Esophagus (tissue), 2 donors: Measurements from ENCODE around the gene RNF150. TPM values are rescaled to one million over a fixed set of nuclear protein-coding genes. Genes with fewer than 3 reads are reported as not detected.

ENCODE experiments used
- H3K27ac ChIP-seq, 2 donors: one replicate each; pipeline ENCODE4 v1.5.1; 2013; ENCODE audit warnings: low read depth in 2 of 2, mild to moderate bottlenecking in 2 of 2, inconsistent platforms in 1 of 2, low read length in 1 of 2, moderate library complexity in 1 of 2
- H3K27me3 ChIP-seq, 2 donors: one replicate each; pipeline ENCODE4 v1.6.1; 2013; ENCODE audit warnings: low read length in 2 of 2, control low read depth in 1 of 2, mild to moderate bottlenecking in 1 of 2; ENCODE audit not compliant: insufficient read depth in 2 of 2, control insufficient read depth in 1 of 2
- H3K36me3 ChIP-seq, 2 donors: one replicate each; pipeline ENCODE4 v1.6.1; 2013; ENCODE audit warnings: low read length in 1 of 2; ENCODE audit not compliant: control insufficient read depth in 2 of 2, insufficient read depth in 2 of 2
- H3K4me1 ChIP-seq, 2 donors: one replicate each; pipeline ENCODE4 v1.6.1; 2013; ENCODE audit warnings: low read length in 1 of 2; ENCODE audit not compliant: control insufficient read depth in 2 of 2, insufficient read depth in 2 of 2
- H3K4me3 ChIP-seq, 2 donors: one replicate each; pipeline ENCODE4 v1.5.1; 2013; ENCODE audit warnings: low read length in 2 of 2, mild to moderate bottlenecking in 2 of 2, low read depth in 1 of 2, moderate library complexity in 1 of 2
- H3K9me3 ChIP-seq, 2 donors: one replicate each; pipeline ENCODE4 v1.6.1; 2013; ENCODE audit warnings: mild to moderate bottlenecking in 2 of 2, low read depth in 1 of 2, low read length in 1 of 2, moderate library complexity in 1 of 2; ENCODE audit not compliant: control insufficient read depth in 2 of 2, insufficient read depth in 1 of 2
- WGBS, 2 donors: extraction: QIAGEN DNeasy Blood & Tissue Kit; methylation state at CpG; one replicate each; pipeline ENCODE4 v1.1.7; 2013; 5-methylcytosine and 5-hydroxymethylcytosine counted together
- polyA plus RNA-seq, 2 donors: library from polyadenylated mRNA; stranded (reverse); fragments of 200-250 nt; gene quantifications; one replicate each; pipeline ENCODE4 v1.2.3, GENCODE V29; 2013
- donor health status: healthy with polysubstance abuse.
- donor health status: Bipolar disorder and iron deficiency.

RNF150 gene
- polyA plus RNA-seq, 2 donors = 0.41 to 0.87 TPM

DNA sequence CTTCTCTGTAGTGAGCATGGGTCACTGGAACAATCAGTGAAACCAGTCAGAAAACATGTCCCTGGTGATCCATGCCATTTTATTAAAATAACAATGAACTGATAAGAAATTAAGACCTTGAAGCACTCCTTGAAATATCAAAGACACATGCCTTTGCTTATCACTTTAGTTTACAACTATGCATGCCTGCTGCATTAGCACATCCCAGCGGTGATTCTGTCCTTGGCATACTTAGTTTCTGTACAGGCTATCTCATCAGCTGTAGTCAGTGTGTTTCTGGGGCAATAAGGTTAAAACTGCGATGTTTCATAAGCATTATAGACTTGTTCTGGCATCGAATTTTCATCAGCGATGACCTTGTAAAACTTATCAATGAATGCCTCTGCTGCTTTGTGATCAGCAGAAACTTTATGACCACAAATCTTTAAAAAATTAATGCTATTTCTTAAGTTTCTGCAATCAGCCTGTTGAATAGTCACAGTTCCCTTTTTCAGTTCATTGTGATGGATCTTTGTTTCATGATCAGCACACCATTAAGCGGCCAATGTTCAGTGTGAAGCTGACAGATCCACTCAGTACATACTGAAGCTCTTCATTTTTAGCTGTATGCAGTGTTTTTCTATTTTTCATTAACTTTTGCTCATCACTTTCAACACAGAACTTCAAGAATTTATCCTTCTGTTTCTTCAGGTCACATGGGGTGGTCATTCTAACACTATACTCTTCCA is 150.5 kb downstream of the RNF150 start:
- no peaks in the 10 kb centered on the region for H3K27me3 ChIP-seq
- H3K4me3 ChIP-seq = no peak overlapping the region
- 91 to 93% methylated on average over 5 of the region's 5 CpGs for WGBS, 2 donors
- no peak overlapping the region for H3K27ac ChIP-seq
- H3K9me3 ChIP-seq = no peaks in the 10 kb centered on the region
- no peaks in the 10 kb centered on the region for H3K36me3 ChIP-seq
- no peaks in the 10 kb centered on the region for H3K4me1 ChIP-seq

DNA sequence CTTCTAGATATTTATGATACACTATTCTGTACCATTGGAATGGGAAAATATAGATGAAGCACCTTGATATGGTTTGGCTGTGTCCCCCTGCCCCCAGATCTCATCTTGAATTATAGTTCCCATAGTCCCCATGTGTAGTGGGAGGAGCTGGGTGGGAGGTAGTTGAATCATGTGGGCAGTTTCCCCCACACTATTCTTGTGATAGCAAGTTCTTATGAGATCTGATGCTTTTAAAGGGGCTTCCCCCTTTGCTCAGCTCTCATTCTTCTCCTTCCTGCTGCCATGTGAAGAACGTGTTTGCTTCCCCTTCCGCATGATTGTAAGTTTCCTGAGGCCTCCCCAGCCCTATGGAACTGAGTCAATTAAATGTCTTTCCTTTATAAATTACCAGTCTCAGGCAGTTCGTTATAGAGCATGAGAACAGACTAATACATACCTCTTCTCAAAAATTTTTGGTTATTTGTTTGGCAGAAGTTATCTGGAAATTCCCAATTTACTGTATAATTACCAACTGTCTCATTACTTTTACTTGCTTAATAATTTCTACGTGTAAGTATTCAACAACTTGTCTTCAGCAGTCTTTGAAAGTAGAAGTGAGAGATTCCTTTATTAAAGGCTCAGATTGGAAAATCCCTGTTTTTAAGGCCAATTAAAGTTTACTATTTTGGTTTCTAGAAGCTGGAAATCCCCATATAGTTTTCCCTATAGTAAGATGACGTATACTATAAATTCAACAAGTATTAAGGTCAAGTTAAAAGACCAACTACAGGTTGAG is 152.7 kb downstream of the RNF150 start:
- Histone ChIP-seq H3K27ac (no peak overlapping the region), H3K9me3 (no peaks in the 10 kb centered on the region), H3K36me3 (no peaks in the 10 kb centered on the region), H3K4me3 (no peak overlapping the region), H3K27me3 (no peaks in the 10 kb centered on the region), H3K4me1 (no peaks in the 10 kb centered on the region)
- WGBS, 2 donors = 45 to 52% methylated on average over 5 of the region's 5 CpGs

GRCh38 chr4:140976768-140977167 is 156.5 kb downstream of the RNF150 start:
- WGBS, 2 donors = 77 to 80% methylated on average over 2 of the region's 2 CpGs
- no peaks in the 10 kb centered on the region for H3K4me1 ChIP-seq

GRCh38 chr4:140971077-140971792 is 162.0 kb downstream of the RNF150 start:
- H3K27me3 ChIP-seq = no peaks in the 10 kb centered on the region
- H3K36me3 ChIP-seq = no peaks in the 10 kb centered on the region
- no peak overlapping the region for H3K27ac ChIP-seq
- no peak overlapping the region for H3K4me3 ChIP-seq
- H3K4me1 ChIP-seq = no peaks in the 10 kb centered on the region
- no peaks in the 10 kb centered on the region for H3K9me3 ChIP-seq
- WGBS, 2 donors = 70 to 74% methylated on average over 3 of the region's 3 CpGs

More at GRCh38 chr4:140976768-140977167, 156.5 kb downstream of the RNF150 start:
- Histone ChIP-seq H3K9me3 (no peaks in the 10 kb centered on the region), H3K27me3 (no peaks in the 10 kb centered on the region), H3K4me3 (no peak overlapping the region), H3K36me3 (no peaks in the 10 kb centered on the region), H3K27ac (no peak overlapping the region)

- Histone ChIP-seq H3K4me3 (no peak overlapping the region), H3K27ac (no peak overlapping the region), H3K4me1 (no peaks in the 10 kb centered on the region), H3K27me3 (no peaks in the 10 kb centered on the region), H3K36me3 (no peaks in the 10 kb centered on the region), H3K9me3 (no peaks in the 10 kb centered on the region)
- WGBS, 2 donors = 67 to 81% methylated on average over 3 of the region's 3 CpGs
Measured at GRCh38 chr4:140969296-140969695, 164.0 kb downstream of the RNF150 start.

DNA sequence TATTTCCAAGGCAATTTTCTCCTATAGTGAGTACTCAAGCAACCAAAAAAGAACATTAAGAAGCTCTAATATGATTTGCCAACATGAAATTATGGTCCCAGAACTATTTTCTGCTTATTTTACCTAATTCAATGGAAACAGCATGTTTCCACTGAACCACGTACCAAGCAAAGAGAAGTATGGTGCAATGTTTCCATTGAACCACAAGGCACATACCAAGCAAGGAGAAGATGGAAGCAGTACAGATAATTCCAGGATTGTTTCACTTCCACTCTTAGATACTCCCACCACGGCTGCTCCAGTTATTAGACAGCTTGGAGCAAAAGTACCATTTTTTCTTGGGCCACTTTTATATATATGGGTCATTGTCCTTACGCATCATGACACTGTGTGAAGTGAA is 164.9 kb downstream of the RNF150 start:
- Histone ChIP-seq H3K36me3 (no peaks in the 10 kb centered on the region), H3K4me3 (no peak overlapping the region), H3K4me1 (no peaks in the 10 kb centered on the region), H3K27me3 (no peaks in the 10 kb centered on the region), H3K27ac (no peak overlapping the region), H3K9me3 (no peaks in the 10 kb centered on the region)
- 79 to 89% methylated on average over 3 of the region's 3 CpGs for WGBS, 2 donors

DNA sequence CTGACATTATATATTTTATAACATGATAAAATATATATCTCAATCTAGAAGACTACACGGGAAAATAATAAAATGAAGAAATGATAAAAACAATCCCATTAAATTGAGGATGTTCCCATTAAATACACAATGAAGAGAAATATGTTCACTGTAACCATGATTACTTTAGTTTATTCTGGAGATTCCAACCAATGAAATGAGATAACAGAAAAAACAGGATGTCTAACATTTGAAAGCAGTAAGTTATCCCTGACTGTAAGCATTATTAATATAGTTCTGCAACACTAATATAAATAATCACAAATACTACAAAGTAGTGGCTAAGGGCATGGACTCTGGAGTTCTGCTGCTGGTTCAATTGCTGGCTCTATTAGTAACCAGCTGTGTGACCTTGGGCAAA is 169.4 kb downstream of the RNF150 start:
- H3K27ac ChIP-seq = no peak overlapping the region
- H3K36me3 ChIP-seq = no peaks in the 10 kb centered on the region
- no peaks in the 10 kb centered on the region for H3K9me3 ChIP-seq
- WGBS, 2 donors = 89 to 96% methylated on average over 1 of the region's 1 CpG
- no peaks in the 10 kb centered on the region for H3K4me1 ChIP-seq
- H3K4me3 ChIP-seq = no peak overlapping the region
- no peaks in the 10 kb centered on the region for H3K27me3 ChIP-seq

DNA sequence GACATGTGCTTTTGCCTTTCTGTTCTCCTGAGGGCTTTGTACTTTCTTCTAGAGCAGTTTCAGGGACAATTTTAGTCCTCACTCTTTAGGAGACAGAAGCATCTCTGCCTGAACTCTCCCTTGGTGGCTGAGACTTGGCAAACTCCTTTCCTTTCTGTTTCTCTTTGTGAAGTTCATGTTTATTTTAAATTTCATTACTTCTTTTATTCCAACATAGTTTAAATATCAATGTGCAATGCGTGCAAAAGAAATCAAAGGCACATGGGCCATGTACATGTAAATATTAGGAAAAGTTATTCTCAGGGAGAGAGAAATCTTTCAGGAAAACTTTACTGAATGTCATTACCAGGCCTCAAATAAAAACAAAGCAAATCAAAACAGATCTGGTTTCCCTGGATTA is 177.6 kb downstream of the RNF150 start:
- no peaks in the 10 kb centered on the region for H3K36me3 ChIP-seq
- no peak overlapping the region for H3K4me3 ChIP-seq
- no peaks in the 10 kb centered on the region for H3K4me1 ChIP-seq
- 44 to 54% methylated on average over 1 of the region's 1 CpG for WGBS, 2 donors
- H3K27ac ChIP-seq = no peak overlapping the region
- H3K27me3 ChIP-seq = no peaks in the 10 kb centered on the region
- H3K9me3 ChIP-seq = no peaks in the 10 kb centered on the region

GRCh38 chr4:140952717-140953116 is 180.6 kb downstream of the RNF150 start:
- no peaks in the 10 kb centered on the region for H3K4me1 ChIP-seq
- 57 to 74% methylated on average over 3 of the region's 3 CpGs for WGBS, 2 donors

More at GRCh38 chr4:140952717-140953116, 180.6 kb downstream of the RNF150 start:
- no peaks in the 10 kb centered on the region for H3K36me3 ChIP-seq
- H3K4me3 ChIP-seq = no peak overlapping the region
- no peaks in the 10 kb centered on the region for H3K27me3 ChIP-seq
- H3K9me3 ChIP-seq = no peaks in the 10 kb centered on the region
- no peak overlapping the region for H3K27ac ChIP-seq
